ENCODE data around the gene ELOF1.

GRCh38 chr19:11549386-11549953 is 9.6 kb downstream of the ELOF1 start:
- no peak for TF ChIP-seq CTCF (IDR thresholded peaks at IDR 0.05; ENCODE audit: poor library complexity)
- no peak for TF ChIP-seq EZH2phosphoT487 (IDR thresholded peaks at IDR 0.05; ENCODE audit: low read depth, severe bottlenecking, unreplicated experiment)
- no peak for TF ChIP-seq EZH2 (IDR thresholded peaks at IDR 0.05; ENCODE audit: borderline replicate concordance)

All from hepatocyte (in vitro differentiated cells).